GM12878 (cell line): ENCODE results near the gene TUBA1B. TPM values are rescaled to one million over a fixed set of nuclear protein-coding genes. Genes with fewer than 3 reads are reported as not detected.

Experiments used
- BACH1 ChIP-seq: fragments of 450-650 bp; IDR thresholded peaks from 2 replicates; pipeline ENCODE4 v1.6.1; 2017; ENCODE audit warnings: mild to moderate bottlenecking, borderline replicate concordance
- CBX5 ChIP-seq: sonication (generic); IDR thresholded peaks from 2 replicates; pipeline ENCODE4 v1.6.1; 2016; ENCODE audit warnings: low read depth, moderate library complexity, mild to moderate bottlenecking, inconsistent platforms
- E2F8 ChIP-seq: fragments of 450-650 bp; IDR thresholded peaks from 2 replicates; pipeline ENCODE4 v1.6.1; 2018; ENCODE audit warnings: mild to moderate bottlenecking, low read depth, moderate library complexity; ENCODE audit not compliant: partially characterized antibody
- E4F1 ChIP-seq: fragments of 450-650 bp; IDR thresholded peaks from 2 replicates; pipeline ENCODE4 v1.6.1; 2018; ENCODE audit warnings: borderline replicate concordance, mild to moderate bottlenecking; ENCODE audit not compliant: partially characterized antibody
- IRF3 ChIP-seq: fragments of 450-650 bp; IDR thresholded peaks from 2 replicates; pipeline ENCODE4 v1.6.1; 2014; ENCODE audit warnings: mild to moderate bottlenecking
- KLF5 ChIP-seq: fragments of 450-650 bp; IDR thresholded peaks from 2 replicates; pipeline ENCODE4 v1.6.1; 2014; ENCODE audit warnings: mild to moderate bottlenecking; ENCODE audit not compliant: partially characterized antibody
- SMAD5 ChIP-seq: IDR thresholded peaks from 2 replicates; pipeline ENCODE4 v1.6.1; 2016; ENCODE audit warnings: antibody characterized with exemption, low read depth
- SMARCA5 ChIP-seq: fragments of 450-650 bp; IDR thresholded peaks from 2 replicates; pipeline ENCODE4 v1.6.1; 2017; ENCODE audit warnings: mild to moderate bottlenecking
- TBL1XR1 ChIP-seq: IDR thresholded peaks from 2 replicates; pipeline ENCODE4 v1.6.1; 2012; ENCODE audit warnings: low read depth, low read length, improper control_type of control experiment
- ZBTB40 ChIP-seq: fragments of 450-650 bp; IDR thresholded peaks from 2 replicates; pipeline ENCODE4 v1.6.1; 2016; ENCODE audit warnings: mild to moderate bottlenecking, moderate library complexity, borderline replicate concordance
- polyA plus RNA-seq, 11 experiments: library from polyadenylated mRNA; depleted of rRNA in 4 of 11; unstranded in 6 of 11; stranded (reverse) in 5 of 11; fragments of >200 nt; fragmentation: Nextera tagmentation in 4 of 11; fragmentation: Illumina TruSeq in 1 of 11; extraction: Ambion mirVana in 4 of 11; extraction: Trizol in 1 of 11; gene quantifications; 1 replicate in 1 of 11; 2 replicates in 10 of 11; pipeline versions ENCODE4 v1.2.1 to v1.2.3, GENCODE V29; 2011 to 2016; ENCODE audit warnings: inconsistent platforms in 2 of 11, missing spikeins in 2 of 11, low read depth in 1 of 11
- total RNA-seq, 4 experiments: library from RNA; depleted of rRNA in 3 of 4; stranded (reverse); fragments of >200 nt in 3 of 4; fragmentation: Illumina TruSeq in 1 of 4; extraction: Trizol in 1 of 4; gene quantifications; 2 replicates each; pipeline versions ENCODE4 v1.2.1 to v1.2.3, GENCODE V29; 2013 to 2021

Gene TUBA1B
- total and polyA plus RNA-seq, 10 of the 15 experiments (the other 5 are each of a cell fraction or from before 2014, with no cell fraction given): 2,328 to 4,712 (median 3,552) TPM

- TF ChIP-seq ZBTB40 (peak; percentile 17; the same call in 1 of the 2 replicates), KLF5 (peak; percentile 72), E2F8 (peak; percentile 17), TBL1XR1 (no peak), IRF3 (peak; percentile 77), SMARCA5 (peak; percentile 47), SMAD5 (no peak), CBX5 (no peak), BACH1 (peak; percentile 31), E4F1 (no peak)
Observed at GRCh38 chr12:49110464-49111155, 20.6 kb downstream of the TUBA1B start, which contains the start of gene LMBR1L (continued).
